Anterior cingulate cortex (tissue), 58 donors: Measurements from ENCODE around the gene ADCY5.

Experiments used
- DNase-seq, 58 donors: peaks; one replicate each; lab custom pipeline; 2025; lab: John Stamatoyannopoulos, UW

The ADCY5 gene

DNA sequence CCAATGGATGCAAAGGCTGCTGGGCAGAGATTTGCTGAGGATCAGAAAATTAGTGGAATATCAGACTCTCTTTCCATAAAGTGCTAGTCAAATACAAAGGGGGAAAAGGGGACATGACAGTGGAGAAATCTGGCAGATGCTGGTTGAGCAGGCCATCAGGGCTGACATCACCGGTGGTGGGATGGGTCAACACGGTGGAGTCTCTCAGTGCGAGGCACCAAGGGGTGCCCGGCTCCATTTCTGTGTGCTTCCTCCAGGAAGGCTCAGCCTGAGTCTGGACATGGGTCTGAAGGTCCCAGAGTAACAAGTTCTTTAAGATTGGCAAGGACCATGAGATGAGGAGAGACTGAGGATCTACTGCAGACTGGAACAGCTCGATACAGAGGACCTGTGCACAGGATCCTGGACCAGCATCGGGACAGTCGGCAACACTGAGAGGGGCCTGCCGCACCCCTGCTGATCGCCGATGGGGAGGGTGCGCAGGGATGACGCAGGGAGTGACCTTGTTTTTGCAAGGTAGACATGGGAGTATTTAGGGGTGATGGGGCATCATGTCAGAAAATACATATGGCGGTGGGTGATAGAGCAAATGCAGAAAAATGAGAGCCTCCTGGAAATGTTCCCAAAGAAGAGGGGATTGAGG is 154.5 kb downstream of the ADCY5 start:
- DNase-seq: no peak

- no peak for DNase-seq
Measured at GRCh38 chr3:123292321-123293310, 156.3 kb downstream of the ADCY5 start.

DNA sequence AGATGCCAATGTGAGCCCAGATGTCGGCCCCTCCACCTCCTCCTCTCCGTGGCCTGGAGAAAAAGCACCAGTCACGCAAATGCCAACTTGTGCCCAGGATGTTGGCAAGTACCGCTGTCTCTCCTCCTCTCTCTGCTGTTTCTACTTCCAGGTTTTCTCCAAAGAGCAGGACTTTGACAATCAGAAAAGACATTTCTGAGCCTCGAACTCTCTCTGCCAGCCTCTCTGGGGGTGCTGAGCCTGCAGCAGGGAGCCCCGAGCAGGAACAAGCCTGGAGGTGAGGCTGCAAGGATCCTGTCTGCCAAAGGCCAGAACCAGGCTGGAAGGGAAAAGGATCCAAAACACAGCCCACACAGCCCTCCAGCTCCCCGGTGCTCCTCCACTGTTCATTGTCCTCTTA is 157.5 kb downstream of the ADCY5 start:
- DNase-seq: no peak

DNA sequence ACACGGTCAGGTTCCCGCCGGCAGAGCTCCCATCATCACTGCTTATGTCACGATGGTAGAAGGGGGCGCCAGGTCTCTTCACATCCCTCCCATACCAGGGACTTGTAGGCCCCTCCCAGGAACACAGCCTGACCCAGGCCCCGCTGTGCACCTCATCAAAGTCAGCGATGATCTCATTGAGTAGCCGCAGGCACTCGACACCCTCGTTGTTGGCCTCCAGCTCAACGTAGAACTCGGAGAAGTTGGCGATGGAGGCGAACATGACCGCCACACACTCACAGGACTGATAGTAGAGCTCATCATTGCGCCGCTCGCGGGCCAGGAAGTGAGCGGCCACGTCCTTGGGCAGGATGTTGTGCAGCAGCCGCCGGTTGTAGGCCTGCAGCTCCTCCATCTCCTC is 157.9 kb downstream of the ADCY5 start:
- no peak for DNase-seq

DNA sequence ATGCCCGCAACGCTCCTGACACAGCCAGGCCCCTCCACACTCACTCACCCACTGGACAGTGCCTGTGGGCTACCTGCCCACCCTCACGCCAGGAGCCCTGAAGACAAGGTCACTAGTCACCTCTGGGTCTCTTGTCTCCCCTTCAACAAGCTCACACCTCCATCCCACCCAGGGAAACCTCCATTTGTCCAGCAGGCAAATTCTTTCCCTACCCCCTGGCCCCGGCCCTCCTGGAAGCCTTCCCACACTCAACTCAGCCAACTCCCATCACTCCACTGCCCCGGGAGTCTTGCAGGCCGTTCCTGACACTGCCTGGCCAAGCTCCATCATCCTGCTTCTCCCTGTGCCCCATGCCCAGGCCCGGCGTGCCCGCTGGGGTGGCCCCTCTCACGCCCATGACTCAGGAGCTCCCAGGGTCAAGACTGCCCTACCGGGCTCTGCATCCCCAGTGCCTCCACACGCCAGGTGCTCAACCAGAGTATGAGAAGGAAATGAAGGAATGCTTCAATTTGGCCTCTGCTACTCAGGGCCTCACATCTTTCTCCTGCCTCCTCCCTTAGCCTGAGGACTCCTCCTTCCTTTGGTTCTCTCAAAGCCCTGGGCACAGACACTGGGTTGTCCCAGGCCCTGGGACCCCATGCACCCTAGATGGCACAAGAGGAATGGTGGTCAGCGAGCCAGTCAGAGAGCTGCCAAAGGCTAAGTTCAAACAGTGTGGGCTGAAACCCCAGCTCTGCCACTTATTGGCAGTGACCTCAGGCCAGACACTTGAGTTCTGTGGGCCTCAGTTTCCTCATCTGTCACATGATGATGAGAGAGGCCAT is 158.6 kb downstream of the ADCY5 start:
- no peak for DNase-seq

GRCh38 chr3:123289391-123290106 is 159.3 kb downstream of the ADCY5 start:
- DNase-seq: no peak

- no peak for DNase-seq
Measured at GRCh38 chr3:123287962-123288302, 161.0 kb downstream of the ADCY5 start.

GRCh38 chr3:123287051-123287961 is 161.6 kb downstream of the ADCY5 start:
- DNase-seq: no peak

DNA sequence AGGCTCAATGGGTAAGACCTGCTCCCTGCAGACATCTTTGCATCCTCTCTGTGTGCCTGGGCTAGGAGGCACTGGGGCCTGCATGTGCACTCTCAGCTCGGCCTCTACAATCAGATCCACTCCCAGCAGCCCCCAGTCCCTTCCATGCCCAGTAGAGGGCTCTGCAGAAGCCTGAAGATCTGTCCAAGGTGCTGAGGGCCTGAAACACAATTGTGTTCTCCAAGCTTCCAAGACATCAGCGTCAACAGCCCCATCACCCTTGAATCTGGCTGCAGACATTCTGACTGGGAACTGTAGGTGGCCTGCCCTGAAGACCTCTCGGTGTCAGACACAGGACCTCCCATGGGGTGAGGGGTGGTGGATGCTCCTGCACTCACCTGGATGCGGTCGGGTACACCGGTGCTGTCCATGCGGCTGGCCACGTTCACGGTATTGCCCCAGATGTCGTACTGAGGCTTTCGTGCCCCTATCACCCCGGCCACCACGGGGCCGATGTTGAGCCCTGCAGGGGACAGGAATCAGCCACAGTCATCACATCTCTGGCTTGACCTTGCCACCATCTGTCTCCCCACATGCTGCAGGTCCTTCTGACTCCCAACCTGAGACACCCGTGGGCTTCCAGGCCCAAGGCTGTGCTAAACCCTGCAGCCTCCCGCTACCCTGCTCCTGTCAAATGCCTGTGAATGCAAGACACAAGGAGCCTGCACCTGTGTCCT is 162.4 kb downstream of the ADCY5 start:
- peak in 12 of 58 donors; percentile 7 to 31 (median 20) for DNase-seq

- DNase-seq: no peak
Measured at GRCh38 chr3:123285931-123286307, 163.0 kb downstream of the ADCY5 start.

DNA sequence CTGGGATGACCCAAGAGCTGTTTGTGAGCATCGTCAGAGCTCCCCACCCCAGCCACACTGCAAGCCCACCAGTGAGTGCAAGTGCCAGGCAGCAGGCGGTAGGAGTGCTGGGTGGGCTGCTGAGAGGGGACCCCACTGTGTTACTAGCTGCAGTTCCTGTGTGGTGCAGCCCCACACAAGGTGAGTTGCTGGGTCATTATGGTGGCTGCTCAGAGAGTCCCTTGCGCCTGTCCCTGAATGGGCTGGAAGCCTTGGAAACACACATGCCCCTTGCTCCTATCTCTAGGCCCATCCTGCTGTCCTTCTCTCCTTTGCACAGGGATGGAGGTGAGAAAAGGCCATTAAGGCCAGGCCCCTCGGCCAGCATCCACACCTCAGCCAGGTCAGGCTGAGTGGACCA is 163.4 kb downstream of the ADCY5 start:
- no peak for DNase-seq

GRCh38 chr3:123285066-123285465 is 163.8 kb downstream of the ADCY5 start:
- DNase-seq: no peak

- no peak for DNase-seq
Measured at GRCh38 chr3:123284399-123285010, 164.4 kb downstream of the ADCY5 start.

- no peak for DNase-seq
Measured at GRCh38 chr3:123283657-123284398, 165.1 kb downstream of the ADCY5 start.

DNA sequence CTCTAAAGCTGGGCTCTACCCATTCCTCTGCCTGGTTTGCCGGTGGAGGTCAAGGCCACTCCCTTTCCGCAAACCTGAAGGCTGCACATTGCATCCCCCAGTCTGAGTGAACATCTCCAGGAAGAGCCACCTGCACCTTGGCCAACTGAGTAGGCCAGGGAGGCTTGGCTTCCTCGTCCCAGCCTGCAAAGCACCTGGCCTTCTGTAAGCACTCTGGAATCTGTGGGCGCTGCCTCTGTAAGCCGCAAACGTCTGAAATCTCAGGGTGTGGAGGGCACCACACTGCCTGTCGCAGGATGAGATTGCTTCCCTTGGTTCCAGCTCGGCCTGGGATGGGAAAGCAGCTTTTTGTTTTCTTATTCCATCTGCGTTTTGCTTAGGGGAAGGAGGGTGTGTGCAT is 165.8 kb downstream of the ADCY5 start:
- peak in 1 of 58 donors; percentile 14 for DNase-seq

DNA sequence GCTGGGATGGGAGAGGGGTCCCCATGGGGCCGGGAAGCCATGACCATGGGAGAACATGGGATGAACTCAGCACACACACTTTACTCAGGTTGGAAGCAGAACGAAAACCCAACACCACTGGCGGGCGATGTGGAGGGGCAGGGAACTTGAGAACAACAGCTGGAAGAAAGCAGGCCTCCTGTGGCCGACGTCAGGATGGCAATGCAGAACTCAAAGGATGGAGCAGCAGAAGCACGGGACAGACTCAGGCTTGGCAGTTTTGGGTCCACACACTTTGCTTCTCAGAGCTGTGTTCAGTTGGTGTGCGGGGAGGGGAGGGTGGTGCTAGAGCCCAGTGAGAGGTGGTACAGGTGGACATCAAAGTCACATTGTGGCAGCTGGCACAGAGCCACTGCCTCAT is 166.4 kb downstream of the ADCY5 start:
- DNase-seq: no peak

GRCh38 chr3:123281929-123282328 is 167.0 kb downstream of the ADCY5 start:
- DNase-seq: no peak
